Peyer's patch (tissue), 4 donors: Measurements from ENCODE around the gene SLC26A1.

Source experiments
- CTCF ChIP-seq, 6 experiments: fragments of 450-650 bp in 4 of 6; fragments of 200-600 bp in 2 of 6; sonication (generic) in 1 of 6; IDR thresholded peaks; one replicate each; pipeline ENCODE4 v1.5.1; 2017 to 2019; ENCODE audit warnings: antibody characterized with exemption in 6 of 6, mild to moderate bottlenecking in 3 of 6, moderate library complexity in 1 of 6
- POLR2A ChIP-seq, 2 donors: fragments of 450-650 bp; IDR thresholded peaks; one replicate each; pipeline ENCODE4 v1.5.1; 2017; ENCODE audit warnings: antibody characterized with exemption in 2 of 2, mild to moderate bottlenecking in 2 of 2, moderate library complexity in 2 of 2

DNA sequence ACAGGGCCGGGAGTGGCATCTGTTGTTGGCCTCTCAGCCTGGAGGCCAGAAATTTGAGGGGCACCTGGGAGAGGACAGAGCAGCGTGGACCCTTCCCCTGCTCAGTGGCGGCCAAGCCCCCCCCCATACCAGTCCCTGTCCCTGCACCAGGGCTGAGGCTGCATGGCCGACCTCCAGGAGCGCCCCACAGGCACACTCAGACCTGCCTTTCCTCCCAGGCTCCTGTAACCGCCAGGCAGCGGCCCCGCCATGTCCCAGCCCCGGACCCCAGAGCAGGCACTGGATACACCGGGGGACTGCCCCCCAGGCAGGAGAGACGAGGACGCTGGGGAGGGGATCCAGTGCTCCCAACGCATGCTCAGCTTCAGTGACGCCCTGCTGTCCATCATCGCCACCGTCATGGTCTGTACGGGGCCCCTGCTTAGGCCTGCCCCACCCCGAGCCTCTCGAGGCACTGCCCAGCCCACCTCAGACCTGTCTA is 45.7 kb downstream of the SLC26A1 start:
- no peak for TF ChIP-seq CTCF (IDR thresholded peaks at IDR 0.05)
- no peak for TF ChIP-seq POLR2A (IDR thresholded peaks at IDR 0.05)
